Tibial nerve (tissue), 3 donors: ENCODE measurements around the gene EXOC2.

Source experiments
- CTCF ChIP-seq, 5 experiments: fragments of 200-600 bp in 3 of 5; fragments of 450-650 bp in 2 of 5; sonication (generic) in 3 of 5; IDR thresholded peaks; one replicate each; pipeline ENCODE4 v1.5.1; 2016 to 2019; ENCODE audit warnings: antibody characterized with exemption in 5 of 5, mild to moderate bottlenecking in 3 of 5, moderate library complexity in 2 of 5
- POLR2A ChIP-seq, 2 donors: fragments of 450-650 bp; IDR thresholded peaks; one replicate each; pipeline ENCODE4 v1.6.1; 2017; ENCODE audit warnings: antibody characterized with exemption in 2 of 2, mild to moderate bottlenecking in 2 of 2, moderate library complexity in 2 of 2

- TF ChIP-seq POLR2A (IDR thresholded peaks at IDR 0.05) (no peak), CTCF (IDR thresholded peaks at IDR 0.05) (no peak)
Observed at GRCh38 chr6:703552-703951, 10.6 kb upstream of the EXOC2 start.
